ENCODE measurements around the gene RFX2.

Gene RFX2

GRCh38 chr19:6065685-6066374 lies 44.5 kb downstream of the RFX2 start:
- no peak for DNase-seq (ENCODE audit: insufficient read length, low spot score)
- no peak for FAIRE-seq
- TF ChIP-seq POLR2A (IDR thresholded peaks at IDR 0.05; ENCODE audit: low read depth, low read length) = no peak

GRCh38 chr19:6064336-6065073 lies 45.8 kb downstream of the RFX2 start:
- peak; percentile 71 for DNase-seq (ENCODE audit: insufficient read length, low spot score)
- no peak for TF ChIP-seq POLR2A (IDR thresholded peaks at IDR 0.05; ENCODE audit: low read depth, low read length)
- FAIRE-seq = no peak

DNA sequence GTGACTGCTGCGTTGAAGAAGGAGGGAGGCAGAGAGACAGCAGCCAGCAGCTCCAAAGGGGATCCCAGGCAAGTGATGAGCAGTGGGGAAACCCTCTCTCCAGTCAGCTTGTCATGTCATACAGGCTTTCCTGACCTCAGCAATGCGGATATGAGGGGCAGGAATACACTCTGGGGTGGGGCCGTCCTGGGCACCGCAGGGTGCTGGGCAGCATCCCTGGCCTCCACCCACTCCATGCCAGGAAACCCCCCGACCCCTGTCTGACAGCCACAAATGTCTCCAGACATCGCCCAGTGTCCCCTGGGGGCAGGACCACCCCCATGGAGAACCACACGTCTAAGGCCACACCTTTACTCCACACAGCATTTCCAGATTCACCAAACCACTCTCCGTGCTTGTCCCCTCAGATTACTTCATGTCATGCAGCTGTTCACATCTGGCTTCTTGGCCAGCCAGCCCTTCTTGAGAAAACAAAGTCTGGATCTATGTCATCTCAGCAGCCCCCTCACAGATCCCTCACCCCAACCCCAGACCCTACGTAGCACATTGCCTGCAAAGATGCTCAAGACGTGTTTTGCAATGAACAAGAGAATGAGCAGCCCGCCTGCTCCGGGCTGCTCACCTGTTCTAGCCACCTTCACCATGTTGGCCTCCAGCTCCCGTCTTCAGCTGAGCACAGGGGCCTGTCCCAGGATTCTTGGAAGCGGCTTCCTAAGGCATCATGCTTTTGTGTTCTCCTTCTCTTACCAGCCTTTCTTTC lies 46.5 kb downstream of the RFX2 start:
- DNase-seq (ENCODE audit: insufficient read length, low spot score) (no peak), FAIRE-seq (no peak)
- TF ChIP-seq POLR2A (IDR thresholded peaks at IDR 0.05; ENCODE audit: low read depth, low read length) = no peak

DNA sequence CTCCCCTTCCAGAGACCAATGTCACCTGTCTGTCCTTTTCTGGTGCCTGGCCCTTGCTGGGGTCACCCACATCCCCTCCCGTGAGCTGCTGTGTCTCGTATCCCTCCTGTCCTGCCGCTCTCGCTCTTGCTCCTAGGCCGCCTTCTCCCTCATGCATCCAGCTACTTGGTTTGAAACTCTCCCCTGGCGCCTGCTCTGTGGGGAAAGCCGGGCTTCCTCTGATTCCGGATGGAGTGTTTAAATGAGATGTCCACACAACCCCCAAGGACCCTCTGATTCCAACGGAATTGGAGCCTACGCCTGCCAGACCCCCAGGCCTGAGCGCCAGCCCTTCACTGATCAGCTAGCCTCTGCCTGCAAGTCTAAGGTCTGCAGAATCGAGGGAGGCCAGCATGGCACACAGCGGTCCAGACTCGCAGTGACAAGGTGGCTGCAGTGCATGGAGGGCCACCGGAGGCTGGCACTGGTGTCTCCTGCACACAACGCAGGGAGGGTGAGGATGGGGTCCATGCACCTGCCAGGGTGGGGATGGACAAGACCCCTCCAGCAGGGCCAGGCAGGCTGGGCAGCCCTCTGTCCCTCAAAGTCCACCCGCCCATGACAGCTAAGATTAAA lies 47.2 kb downstream of the RFX2 start:
- DNase-seq (ENCODE audit: insufficient read length, low spot score) = no peak
- no peak for FAIRE-seq
- TF ChIP-seq POLR2A (IDR thresholded peaks at IDR 0.05; ENCODE audit: low read depth, low read length) = no peak

DNA sequence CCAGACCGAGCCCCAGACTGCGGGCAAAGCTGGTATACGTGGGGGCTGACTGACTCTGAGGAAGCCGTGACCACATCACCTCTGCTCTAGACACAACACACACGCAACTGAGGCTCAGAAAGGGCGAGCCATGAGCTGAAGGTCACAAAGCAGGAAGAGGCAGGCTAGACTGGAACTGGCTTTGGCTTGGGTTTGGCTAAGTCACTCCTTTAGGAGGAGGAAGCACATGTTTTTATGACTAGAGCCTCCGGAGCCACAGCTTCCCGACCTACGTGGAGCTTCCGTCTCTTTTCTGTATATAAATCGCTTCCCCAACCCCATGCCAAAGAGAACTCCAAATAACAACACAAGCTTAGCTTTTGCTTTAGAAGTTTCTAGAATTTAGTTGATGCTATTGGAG lies 48.0 kb downstream of the RFX2 start:
- no peak for FAIRE-seq
- TF ChIP-seq POLR2A (IDR thresholded peaks at IDR 0.05; ENCODE audit: low read depth, low read length) = no peak
- DNase-seq (ENCODE audit: insufficient read length, low spot score) = no peak

DNA sequence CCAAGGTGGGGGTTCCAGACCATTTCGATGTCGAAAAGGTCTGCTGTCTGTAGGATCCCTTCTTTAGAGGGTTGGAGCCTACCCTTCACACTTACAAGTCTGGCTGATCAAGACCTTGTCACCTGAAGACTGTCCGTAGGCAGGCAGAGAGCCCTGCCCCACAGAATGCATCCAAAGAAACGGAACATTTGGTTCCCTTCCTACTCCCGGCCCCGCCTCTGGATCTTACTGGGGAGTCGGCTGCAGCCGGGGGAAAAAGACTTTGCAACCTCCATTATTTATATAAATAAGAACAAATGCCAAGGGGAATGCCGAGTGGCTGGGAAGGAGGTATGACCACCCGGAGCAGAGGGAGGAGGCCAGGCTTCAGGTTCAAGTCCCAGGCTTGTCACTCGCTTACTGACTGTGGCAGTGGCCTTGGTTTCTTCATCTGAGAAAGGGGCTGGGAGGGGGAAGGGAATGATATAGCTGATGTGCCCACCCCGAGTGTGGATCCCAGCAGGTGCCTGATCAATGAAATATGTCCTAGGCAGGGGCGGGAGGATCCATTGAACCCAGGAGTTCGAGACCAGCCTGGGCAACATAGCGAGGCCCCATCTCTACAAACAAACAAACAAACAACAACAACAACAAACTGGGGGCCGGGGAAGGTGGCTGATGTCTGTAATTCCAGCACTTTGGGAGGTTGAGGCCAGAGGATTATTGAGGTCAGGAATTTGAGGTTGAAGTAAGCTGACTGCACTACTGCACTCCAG lies 48.7 kb downstream of the RFX2 start:
- no peak for TF ChIP-seq POLR2A (IDR thresholded peaks at IDR 0.05; ENCODE audit: low read depth, low read length)
- FAIRE-seq (no peak), DNase-seq (ENCODE audit: insufficient read length, low spot score) (no peak)

GRCh38 chr19:6060600-6061375 lies 49.5 kb downstream of the RFX2 start:
- peak; percentile 63 for DNase-seq (ENCODE audit: insufficient read length, low spot score)
- no peak for FAIRE-seq
- TF ChIP-seq POLR2A (IDR thresholded peaks at IDR 0.05; ENCODE audit: low read depth, low read length) = peak; percentile 31

DNA sequence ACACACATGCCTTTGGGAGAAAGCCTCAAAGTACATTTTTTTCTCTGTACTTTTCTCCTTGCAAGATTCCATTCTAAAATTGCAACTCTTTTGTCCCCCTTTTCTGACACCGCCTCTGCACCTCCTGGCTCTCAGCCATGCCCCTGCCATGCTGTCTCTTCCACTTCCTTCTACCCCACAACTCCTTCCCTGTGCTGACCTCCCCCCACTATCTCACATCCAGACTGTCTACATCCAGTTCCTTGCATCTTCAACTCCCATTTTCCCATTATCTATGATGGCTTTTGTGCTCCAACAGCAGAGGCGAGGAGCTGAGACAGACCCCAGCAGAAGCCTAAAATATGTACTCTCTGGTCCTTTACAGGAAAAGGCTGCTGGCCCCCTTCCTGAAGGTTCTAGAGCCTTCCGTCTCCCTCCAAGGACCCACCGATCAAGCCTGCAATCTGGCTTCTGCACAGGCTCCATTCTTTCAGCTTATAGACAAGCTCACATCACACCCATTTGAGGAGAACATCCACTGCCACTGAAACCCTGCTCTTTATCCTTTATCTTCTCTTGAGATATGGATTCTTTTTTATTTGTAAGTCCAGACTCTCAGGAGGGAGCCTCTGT lies 50.2 kb downstream of the RFX2 start:
- no peak for FAIRE-seq
- TF ChIP-seq POLR2A (IDR thresholded peaks at IDR 0.05; ENCODE audit: low read depth, low read length) = no peak
- DNase-seq (ENCODE audit: insufficient read length, low spot score) = no peak

DNA sequence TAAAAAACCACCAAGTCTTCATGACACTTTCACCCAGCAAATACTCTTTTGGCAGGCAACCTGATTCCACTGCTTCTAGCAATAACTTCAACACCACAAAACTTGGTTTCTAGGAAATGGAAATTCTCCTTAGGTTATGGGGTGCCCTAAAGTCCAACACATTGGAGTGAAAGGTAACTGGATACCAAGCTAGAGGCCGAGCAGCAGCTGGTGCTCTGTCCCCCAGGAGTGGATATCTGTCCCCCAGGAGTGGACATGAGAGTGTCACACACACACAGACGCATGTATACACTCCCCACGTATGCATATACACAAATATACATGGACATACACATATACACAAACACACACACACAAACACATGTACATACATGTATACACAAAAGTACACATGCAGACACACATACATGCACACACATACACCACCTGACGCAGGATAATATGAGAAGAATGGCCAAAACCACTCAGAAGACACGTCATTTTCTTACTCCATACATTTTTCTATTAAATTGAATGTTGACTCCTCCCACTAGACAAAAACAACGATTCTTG lies 50.8 kb downstream of the RFX2 start:
- no peak for TF ChIP-seq POLR2A (IDR thresholded peaks at IDR 0.05; ENCODE audit: low read depth, low read length)
- DNase-seq (ENCODE audit: insufficient read length, low spot score) (no peak), FAIRE-seq (no peak)

- FAIRE-seq = no peak
- no peak for TF ChIP-seq POLR2A (IDR thresholded peaks at IDR 0.05; ENCODE audit: low read depth, low read length)
- DNase-seq (ENCODE audit: insufficient read length, low spot score) = no peak
These were observed 51.6 kb downstream of the RFX2 start for GRCh38 chr19:6058518-6059201.

- no peak for DNase-seq (ENCODE audit: insufficient read length, low spot score)
- no peak for TF ChIP-seq POLR2A (IDR thresholded peaks at IDR 0.05; ENCODE audit: low read depth, low read length)
- FAIRE-seq = no peak
These were observed 52.4 kb downstream of the RFX2 start for GRCh38 chr19:6057651-6058517.

Measured in H54 (cell line).